ENCODE measurements around the gene SNRNP25.
A peak's percentile ranks its signal among the peaks of the same experiment; 100 is the strongest.

The SNRNP25 gene

GRCh38 chr16:63998-64913, 10.6 kb downstream of the SNRNP25 start:
- TF ChIP-seq, protein P1, sequence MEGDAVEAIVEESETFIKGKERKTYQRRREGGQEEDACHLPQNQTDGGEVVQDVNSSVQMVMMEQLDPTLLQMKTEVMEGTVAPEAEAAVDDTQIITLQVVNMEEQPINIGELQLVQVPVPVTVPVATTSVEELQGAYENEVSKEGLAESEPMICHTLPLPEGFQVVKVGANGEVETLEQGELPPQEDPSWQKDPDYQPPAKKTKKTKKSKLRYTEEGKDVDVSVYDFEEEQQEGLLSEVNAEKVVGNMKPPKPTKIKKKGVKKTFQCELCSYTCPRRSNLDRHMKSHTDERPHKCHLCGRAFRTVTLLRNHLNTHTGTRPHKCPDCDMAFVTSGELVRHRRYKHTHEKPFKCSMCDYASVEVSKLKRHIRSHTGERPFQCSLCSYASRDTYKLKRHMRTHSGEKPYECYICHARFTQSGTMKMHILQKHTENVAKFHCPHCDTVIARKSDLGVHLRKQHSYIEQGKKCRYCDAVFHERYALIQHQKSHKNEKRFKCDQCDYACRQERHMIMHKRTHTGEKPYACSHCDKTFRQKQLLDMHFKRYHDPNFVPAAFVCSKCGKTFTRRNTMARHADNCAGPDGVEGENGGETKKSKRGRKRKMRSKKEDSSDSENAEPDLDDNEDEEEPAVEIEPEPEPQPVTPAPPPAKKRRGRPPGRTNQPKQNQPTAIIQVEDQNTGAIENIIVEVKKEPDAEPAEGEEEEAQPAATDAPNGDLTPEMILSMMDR (IDR thresholded peaks at IDR 0.05; ENCODE audit: insufficient read depth, low read length, missing control alignments): no peak
- DNase-seq (ENCODE audit: low read depth, low spot score): no peak
- CTCF ChIA-PET: interaction anchor here (0.8 to 25.1 kb wide), 13 partner anchors 8 to 298 kb away, joined by 3 to 728 read pairs (median 18); partner anchors contain the start of genes HBM, HBQ1, MPG and POLR3K
- POLR2A ChIA-PET: no interaction called here
- H3K4me3 ChIP-seq (ENCODE audit: low read depth, low read length): no peak overlapping the region

DNA sequence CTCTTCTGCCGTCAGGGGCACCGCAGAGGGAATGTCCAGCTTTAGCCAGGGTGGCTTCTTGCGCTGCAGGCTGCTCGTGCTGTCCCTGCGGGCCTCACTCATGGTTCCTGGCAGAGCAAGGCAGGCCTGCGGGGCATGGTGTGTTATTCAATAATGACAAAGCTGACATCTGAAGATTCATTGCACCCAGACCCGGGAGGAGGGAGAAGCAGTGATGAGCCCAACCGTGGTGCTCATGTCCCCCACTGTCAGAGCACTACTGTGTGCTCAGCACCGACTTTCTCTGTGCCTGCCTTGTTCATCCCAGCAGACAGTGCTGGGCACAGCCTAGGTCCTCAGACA, 11.3 kb downstream of the SNRNP25 start:
- no peak for DNase-seq (ENCODE audit: low read depth, low spot score)
- CTCF ChIA-PET: interaction anchor here (0.8 to 25.1 kb wide), 15 partner anchors 9 to 297 kb away, joined by 3 to 728 read pairs (median 10); partner anchors contain the start of genes HBM, HBQ1, MPG and POLR3K
- TF ChIP-seq, protein P1 (IDR thresholded peaks at IDR 0.05; ENCODE audit: insufficient read depth, low read length, missing control alignments): no peak
- POLR2A ChIA-PET: no interaction called here
- no peak overlapping the region for H3K4me3 ChIP-seq (ENCODE audit: low read depth, low read length)

GRCh38 chr16:65745-66144, 12.1 kb downstream of the SNRNP25 start:
- TF ChIP-seq, protein P1 (IDR thresholded peaks at IDR 0.05; ENCODE audit: insufficient read depth, low read length, missing control alignments): peak; percentile 96
- no peak overlapping the region for H3K4me3 ChIP-seq (ENCODE audit: low read depth, low read length)
- no peak for DNase-seq (ENCODE audit: low read depth, low spot score)
- ChIA-PET CTCF (interaction anchor here (0.9 to 25.1 kb wide), 21 partner anchors 8 to 296 kb away, joined by 3 to 728 read pairs (median 6); partner anchors contain the start of genes HBM, HBQ1, MPG and POLR3K), POLR2A (interaction anchor here (1.3 to 1.8 kb wide), 2 partner anchors 19 to 31 kb away, joined by 6 read pairs; no protein-coding TSS in a partner anchor)

DNA sequence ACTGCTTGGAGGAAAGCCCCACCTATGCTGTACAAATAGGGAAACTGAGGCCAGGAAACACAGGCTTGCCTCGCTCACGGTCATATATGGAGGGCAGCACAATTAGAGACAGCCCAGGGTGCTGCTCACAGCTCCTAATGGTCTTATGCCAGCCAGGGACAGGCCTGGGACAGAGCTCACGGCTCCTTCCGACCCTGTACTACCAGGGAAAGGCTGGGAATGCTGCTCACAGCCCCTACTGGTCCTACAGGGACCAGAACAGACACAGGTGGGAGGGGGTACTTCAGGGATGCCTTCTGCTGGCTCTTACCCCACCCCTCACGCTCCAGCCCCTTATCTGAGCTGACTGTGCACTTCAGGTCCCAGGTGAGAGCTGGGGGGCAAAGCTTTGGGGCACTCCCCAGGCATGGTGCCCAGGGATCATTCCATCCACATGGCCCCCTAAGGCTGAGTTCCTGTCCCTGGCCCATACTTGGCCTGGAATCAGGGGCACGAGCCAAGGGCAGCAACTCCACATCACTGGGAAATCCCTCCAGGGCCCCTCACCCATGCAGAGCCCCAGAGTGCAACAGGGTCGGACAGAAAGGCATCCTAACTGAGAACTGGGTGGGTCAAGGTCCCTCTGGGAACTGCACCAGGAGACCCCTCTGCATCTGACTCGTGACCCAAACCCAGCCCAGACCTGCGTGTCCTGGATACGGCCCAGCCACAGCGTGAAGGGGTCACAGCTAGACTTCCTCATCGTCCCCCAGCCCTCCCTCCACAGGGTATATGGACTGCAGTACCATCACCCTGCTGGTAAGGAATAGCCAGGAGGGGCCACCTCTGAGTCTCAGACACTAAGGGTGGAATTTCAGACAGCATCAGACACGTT, 12.9 kb downstream of the SNRNP25 start:
- DNase-seq (ENCODE audit: low read depth, low spot score): no peak
- no peak overlapping the region for H3K4me3 ChIP-seq (ENCODE audit: low read depth, low read length)
- TF ChIP-seq, protein P1 (IDR thresholded peaks at IDR 0.05; ENCODE audit: insufficient read depth, low read length, missing control alignments): no peak
- CTCF ChIA-PET: interaction anchor here (0.9 to 25.1 kb wide), 19 partner anchors 9 to 295 kb away, joined by 3 to 728 read pairs (median 6); partner anchors contain the start of genes HBM, HBQ1, MPG and POLR3K
- POLR2A ChIA-PET: interaction anchor here (1.0 to 1.8 kb wide), 3 partner anchors 19 to 30 kb away, joined by 3 to 6 read pairs (median 6); no protein-coding TSS in a partner anchor

DNA sequence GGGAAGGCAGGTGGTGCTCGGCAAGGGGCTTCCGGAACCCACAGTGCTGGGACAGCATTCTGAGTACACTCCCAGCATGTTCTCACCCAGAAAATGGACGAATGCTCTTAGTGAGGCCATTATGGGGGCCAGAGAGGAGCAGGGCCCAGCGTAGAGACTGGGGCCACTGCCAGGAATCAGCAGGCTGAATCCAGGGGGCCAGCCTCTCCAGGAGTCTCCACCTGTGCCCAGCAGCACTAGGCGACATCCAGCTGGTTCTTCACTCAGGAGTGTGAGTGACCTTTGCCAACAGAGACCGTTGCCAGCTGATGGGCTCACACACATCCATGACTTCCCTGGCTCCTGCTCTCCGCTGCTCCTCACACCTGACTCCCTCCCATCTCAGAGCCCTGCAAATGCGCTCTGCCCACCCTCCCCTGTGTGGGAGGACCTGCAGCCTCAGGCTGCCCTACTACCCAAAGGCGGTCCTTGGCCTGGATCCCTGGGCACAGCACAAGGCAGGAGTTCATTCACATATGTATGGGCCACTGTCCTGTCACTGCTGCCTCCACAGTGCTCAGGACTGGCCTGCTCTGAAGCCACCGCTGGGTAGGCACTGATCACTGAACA, 13.7 kb downstream of the SNRNP25 start:
- ChIA-PET POLR2A (no interaction called here), CTCF (interaction anchor here (2.5 to 25.1 kb wide), 4 partner anchors 10 to 113 kb away, joined by 8 to 728 read pairs (median 50); partner anchors contain the start of gene HBQ1)
- DNase-seq (ENCODE audit: low read depth, low spot score): no peak
- H3K4me3 ChIP-seq (ENCODE audit: low read depth, low read length): no peak overlapping the region
- TF ChIP-seq, protein P1 (IDR thresholded peaks at IDR 0.05; ENCODE audit: insufficient read depth, low read length, missing control alignments): no peak
